Body of pancreas (tissue), 4 donors: ENCODE measurements around the gene AKT3. TPM values are rescaled to one million over a fixed set of nuclear protein-coding genes. Genes with fewer than 3 reads are reported as not detected.

Experiments used
- ATAC-seq: fragments of 150-250 bp; one replicate; pipeline ENCODE4 v1.9.1; 2016
- DNase-seq, 4 donors: peaks; one replicate each; pipeline ENCODE4 v3.0.0-alpha.2; 2019
- H3K27ac ChIP-seq, 4 donors: fragments of 200-600 bp; sonication (generic); 1 replicate in 3 of 4; 2 replicates in 1 of 4; pipeline versions ENCODE4 v1.5.1 to v1.6.1; 2016 to 2019; ENCODE audit warnings: mild to moderate bottlenecking in 1 of 4, mixed read lengths in 1 of 4, moderate library complexity in 1 of 4
- H3K27me3 ChIP-seq, 2 donors: fragments of 200-600 bp; sonication (generic); one replicate each; pipeline ENCODE4 v1.6.0; 2016; ENCODE audit warnings: mild to moderate bottlenecking in 1 of 2
- H3K36me3 ChIP-seq, 2 donors: fragments of 200-600 bp; sonication (generic); replicated peaks in 1 of 2; 2 replicates each; pipeline ENCODE4 v1.5.1; 2016; ENCODE audit warnings: low read depth in 2 of 2; ENCODE audit not compliant: insufficient read depth in 1 of 2
- H3K4me1 ChIP-seq: fragments of 200-600 bp; sonication (generic); one replicate; pipeline ENCODE4 v1.6.0; 2016
- H3K4me3 ChIP-seq, 2 donors: fragments of 200-600 bp; sonication (generic); 1 replicate in 1 of 2; 2 replicates in 1 of 2; pipeline ENCODE4 v1.5.1; 2016 to 2019
- H3K9me3 ChIP-seq, 3 donors: fragments of 200-600 bp; sonication (generic); 1 replicate in 2 of 3; 2 replicates in 1 of 3; pipeline ENCODE4 v1.5.1; 2016
- CTCF ChIP-seq, 7 experiments: fragments of 450-650 bp in 4 of 7; fragments of 200-600 bp in 3 of 7; sonication (generic) in 3 of 7; IDR thresholded peaks; one replicate each; pipeline ENCODE4 v1.5.1; 2016 to 2019; ENCODE audit warnings: antibody characterized with exemption in 7 of 7
- POLR2A ChIP-seq, 3 donors: fragments of 450-650 bp; IDR thresholded peaks; one replicate each; pipeline ENCODE4 v1.6.1; 2016; ENCODE audit warnings: antibody characterized with exemption in 3 of 3, mild to moderate bottlenecking in 2 of 3
- WGBS, 2 donors: methylation state at CpG; one replicate each; pipeline ENCODE4 v1.1.5; 2017; 5-methylcytosine and 5-hydroxymethylcytosine counted together
- intact Hi-C: fragments of 100-400 bp; cut with DNase I; formaldehyde crosslinking; loops from one replicate; pipeline ENCODE4 v1.15.1; 2023
- total RNA-seq, 2 donors: library from RNA; depleted of rRNA; stranded (reverse); fragments of >200 nt; gene quantifications; one replicate each; pipeline ENCODE4 v1.1.0, GENCODE V29; 2016

Gene AKT3
- total RNA-seq, 2 donors from 2014 or later = 14.0 to 24.7 TPM

DNA sequence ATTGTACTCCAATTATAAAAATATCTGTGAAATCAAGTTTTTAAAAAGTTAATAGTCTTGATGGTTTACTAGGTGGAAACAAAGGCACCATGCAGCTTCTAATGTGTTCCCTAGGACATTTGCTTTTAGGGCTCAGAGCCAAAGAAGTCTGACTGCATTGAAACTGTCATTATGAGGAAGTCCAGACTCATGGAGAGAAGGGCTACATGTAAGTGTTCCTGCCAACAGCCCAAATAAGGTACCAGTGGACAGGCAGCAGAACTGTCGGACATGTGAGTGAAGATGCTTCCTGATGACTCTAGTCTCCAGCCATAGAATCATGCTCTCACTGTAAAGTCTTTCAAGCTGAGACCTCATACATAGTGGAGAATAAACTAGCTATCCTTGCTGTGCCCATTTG is 287.6 kb downstream of the AKT3 start:
- no peak overlapping the region for H3K27ac ChIP-seq

DNA sequence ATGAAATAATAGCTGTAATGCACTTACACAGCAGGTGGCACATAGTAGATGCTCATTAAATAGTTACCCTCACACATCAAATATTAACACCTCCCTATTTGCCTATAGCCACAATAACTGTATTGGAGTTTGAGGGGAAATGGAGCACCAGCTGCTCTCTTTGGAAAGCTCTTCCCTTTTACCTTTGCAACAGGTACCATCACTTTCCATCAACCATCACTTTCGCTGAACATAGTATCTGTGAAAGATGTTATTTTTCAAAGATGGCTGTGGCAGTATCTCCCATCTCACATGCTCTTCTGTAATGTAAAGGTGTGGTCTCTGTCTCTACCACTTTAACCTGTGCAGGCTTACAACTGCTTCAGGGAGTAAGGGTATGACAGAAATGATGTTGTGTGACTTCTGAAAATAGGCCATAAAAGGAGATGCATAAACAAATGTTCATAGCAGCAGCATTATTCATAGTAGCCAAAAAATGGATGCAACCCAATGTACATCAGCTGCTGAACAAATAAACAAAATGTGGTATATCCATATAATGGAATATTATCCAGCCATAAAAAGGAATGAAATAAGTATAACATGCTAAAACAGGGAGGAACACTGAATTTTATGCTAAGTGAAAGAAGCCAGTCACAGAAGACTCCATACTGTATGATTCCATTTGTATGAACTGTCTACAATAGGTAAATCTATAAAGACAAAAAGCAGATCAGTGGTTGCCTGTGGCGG is 288.3 kb downstream of the AKT3 start:
- TF ChIP-seq CTCF (IDR thresholded peaks at IDR 0.05) (no peak), POLR2A (IDR thresholded peaks at IDR 0.05) (no peak)
- Histone ChIP-seq H3K4me3 (no peak overlapping the region), H3K27ac (no peak overlapping the region), H3K9me3 (no peaks in the 10 kb centered on the region), H3K36me3 (no peaks in the 10 kb centered on the region), H3K4me1 (no peaks in the 10 kb centered on the region), H3K27me3 (no peaks in the 10 kb centered on the region)
- DNase-seq (no peak), ATAC-seq (no peak)
- intact Hi-C loops = no loop called here
- WGBS, 2 donors = 97% methylated on average over 2 of the region's 2 CpGs

More for the DNA sequence above, 287.6 kb downstream of the AKT3 start:
- intact Hi-C loops = no loop called here
- WGBS, 2 donors = 83 to 100% methylated on average over 1 of the region's 1 CpG
- no peak for ATAC-seq
- TF ChIP-seq POLR2A (IDR thresholded peaks at IDR 0.05) (no peak), CTCF (IDR thresholded peaks at IDR 0.05) (no peak)
- H3K4me3 ChIP-seq = no peak overlapping the region
- no peaks in the 10 kb centered on the region for H3K4me1 ChIP-seq
- no peaks in the 10 kb centered on the region for H3K36me3 ChIP-seq
- no peaks in the 10 kb centered on the region for H3K9me3 ChIP-seq
- DNase-seq = no peak
- H3K27me3 ChIP-seq = no peaks in the 10 kb centered on the region

GRCh38 chr1:243559575-243560162 is 290.4 kb downstream of the AKT3 start:
- Histone ChIP-seq H3K27me3 (no peaks in the 10 kb centered on the region), H3K9me3 (no peaks in the 10 kb centered on the region), H3K4me3 (no peak overlapping the region), H3K27ac (no peak overlapping the region), H3K4me1 (no peaks in the 10 kb centered on the region), H3K36me3 (no peaks in the 10 kb centered on the region)
- no peak for ATAC-seq
- TF ChIP-seq POLR2A (IDR thresholded peaks at IDR 0.05) (no peak), CTCF (IDR thresholded peaks at IDR 0.05) (no peak)
- intact Hi-C loops = no loop called here
- no peak for DNase-seq
- 67 to 75% methylated on average over 7 of the region's 7 CpGs for WGBS, 2 donors

- ATAC-seq = no peak
- intact Hi-C loops = no loop called here
- Histone ChIP-seq H3K36me3 (no peaks in the 10 kb centered on the region), H3K4me3 (no peak overlapping the region), H3K27ac (no peak overlapping the region), H3K4me1 (no peaks in the 10 kb centered on the region), H3K9me3 (no peaks in the 10 kb centered on the region), H3K27me3 (no peaks in the 10 kb centered on the region)
- TF ChIP-seq POLR2A (IDR thresholded peaks at IDR 0.05) = no peak
- TF ChIP-seq CTCF (IDR thresholded peaks at IDR 0.05) = no peak
- no peak for DNase-seq
- 65 to 72% methylated on average over 1 of the region's 1 CpG for WGBS, 2 donors
Measured at GRCh38 chr1:243558576-243558975, 291.5 kb downstream of the AKT3 start.

GRCh38 chr1:243557866-243558265 is 292.2 kb downstream of the AKT3 start:
- intact Hi-C loops = no loop called here
- Histone ChIP-seq H3K27ac (no peak overlapping the region), H3K36me3 (no peaks in the 10 kb centered on the region), H3K9me3 (no peaks in the 10 kb centered on the region), H3K4me3 (no peak overlapping the region), H3K27me3 (no peaks in the 10 kb centered on the region), H3K4me1 (no peaks in the 10 kb centered on the region)
- ATAC-seq (no peak), DNase-seq (no peak)
- TF ChIP-seq POLR2A (IDR thresholded peaks at IDR 0.05) (no peak), CTCF (IDR thresholded peaks at IDR 0.05) (no peak)
